HG03378 (cell line): ENCODE results near the gene SCIN.

ENCODE experiments used
- ATAC-seq: cut with Tn5 transposase; IDR thresholded peaks from one replicate; pipeline ENCODE4 v1.9.1; 2021; ENCODE audit warnings: mild to moderate bottlenecking, moderate library complexity; ENCODE audit not compliant: unreplicated experiment

The SCIN gene

GRCh38 chr7:12609561-12609960, 39.0 kb downstream of the SCIN start:
- no peak for ATAC-seq

GRCh38 chr7:12610899-12611298, 40.4 kb downstream of the SCIN start:
- no peak for ATAC-seq

GRCh38 chr7:12612622-12613021, 42.1 kb downstream of the SCIN start:
- no peak for ATAC-seq

- no peak for ATAC-seq
Observed at GRCh38 chr7:12619461-12620069, 49.0 kb downstream of the SCIN start.

GRCh38 chr7:12620371-12620770, 49.9 kb downstream of the SCIN start:
- ATAC-seq, result no peak

- ATAC-seq, result no peak
Observed at GRCh38 chr7:12623223-12623622, 52.7 kb downstream of the SCIN start.

GRCh38 chr7:12623885-12624498, 53.5 kb downstream of the SCIN start:
- ATAC-seq, result peak; percentile 53

- no peak for ATAC-seq
Observed at GRCh38 chr7:12625836-12626235, 55.3 kb downstream of the SCIN start.

GRCh38 chr7:12629816-12630512, 59.4 kb downstream of the SCIN start:
- no peak for ATAC-seq

- no peak for ATAC-seq
Observed at GRCh38 chr7:12630513-12630819, 59.9 kb downstream of the SCIN start.

- ATAC-seq, result no peak
Observed at GRCh38 chr7:12633582-12633981, 63.1 kb downstream of the SCIN start.

- ATAC-seq, result peak; percentile 85
Observed at GRCh38 chr7:12635830-12636229, 65.3 kb downstream of the SCIN start.

GRCh38 chr7:12637328-12637727, 66.8 kb downstream of the SCIN start:
- ATAC-seq, result no peak

GRCh38 chr7:12637819-12638592, 67.5 kb downstream of the SCIN start:
- ATAC-seq, result peak; percentile 52

- peak; percentile 39 for ATAC-seq
Observed at GRCh38 chr7:12638851-12639456, 68.4 kb downstream of the SCIN start.

- ATAC-seq, result no peak
Observed at GRCh38 chr7:12640299-12641096, 70.0 kb downstream of the SCIN start.

- no peak for ATAC-seq
Observed at GRCh38 chr7:12641196-12641595, 70.7 kb downstream of the SCIN start.

- no peak for ATAC-seq
Observed at GRCh38 chr7:12642508-12642907, 72.0 kb downstream of the SCIN start.

GRCh38 chr7:12643001-12643643, 72.6 kb downstream of the SCIN start:
- ATAC-seq, result no peak

- peak; percentile 42 for ATAC-seq
Observed at GRCh38 chr7:12643644-12644043, 73.1 kb downstream of the SCIN start.
